OCI-LY3 (cell line): ENCODE data around the gene NEO1.

Experiments used
- CTCF ChIP-seq: fragments of 200-600, 300-600 bp; sonication (generic); IDR thresholded peaks from 2 replicates; pipeline ENCODE4 v1.5.1; 2014; ENCODE audit warnings: antibody characterized with exemption, low read length, low read depth
- EZH2phosphoT487 ChIP-seq: fragments of 200-600 bp; shearing (Covaris generic); IDR thresholded peaks from 2 replicates; pipeline ENCODE4 v1.6.1; 2018; ENCODE audit warnings: antibody characterized with exemption, mixed run types, low read depth

- TF ChIP-seq CTCF (no peak), EZH2phosphoT487 (no peak)
These were observed 265.6 kb downstream of the NEO1 start for GRCh38 chr15:73317651-73318462.
